GM18507 (cell line): ENCODE results near the gene SPACA5.
A peak's percentile ranks its signal among the peaks of the same experiment; 100 is the strongest.
"Not testable (repeated sequence)": the region's sequence is repeated elsewhere in the genome, so short reads cannot be mapped to it uniquely, and the experiment has no call there.

Experiments
- DNase-seq: peaks from one replicate; pipeline ENCODE4 v3.0.0; 2011; ENCODE audit warnings: low read depth; ENCODE audit not compliant: insufficient read length; ENCODE audit errors: extremely low spot score
- FAIRE-seq: peaks from 2 replicates; lab custom pipeline; 2011; peaks lifted over from hg19 to GRCh38; lab: Jason Lieb, UNC

Gene SPACA5

DNA sequence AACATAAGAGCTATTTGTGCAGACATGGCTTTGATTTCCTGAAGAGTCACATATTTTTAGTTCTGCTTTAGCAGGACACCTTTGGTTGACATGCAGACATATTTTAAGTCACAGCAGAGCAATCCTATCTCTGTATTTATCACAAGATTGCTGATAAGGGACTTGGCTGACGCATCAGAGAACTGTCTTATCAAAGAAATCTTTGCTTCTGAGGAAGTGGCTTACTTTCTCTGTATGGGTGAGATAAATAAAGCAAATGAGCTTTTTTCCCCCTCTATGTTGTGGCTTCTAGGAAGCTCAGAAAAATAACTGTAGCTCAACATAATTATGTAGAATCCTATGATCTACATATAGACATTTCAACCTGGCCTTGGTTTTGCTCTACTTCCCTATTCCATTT is 13.1 kb downstream of the SPACA5 start:
- peak; percentile 84 for FAIRE-seq
- not testable (repeated sequence) for DNase-seq

GRCh38 chrX:48020472-48020871 is 13.7 kb downstream of the SPACA5 start:
- peak; percentile 60 for FAIRE-seq
- DNase-seq = not testable (repeated sequence)

GRCh38 chrX:48021026-48021900 is 14.5 kb downstream of the SPACA5 start:
- FAIRE-seq (peak; percentile 88), DNase-seq (peak; percentile 3)

GRCh38 chrX:48022100-48022499 is 15.3 kb downstream of the SPACA5 start:
- FAIRE-seq (no peak), DNase-seq (no peak)

DNA sequence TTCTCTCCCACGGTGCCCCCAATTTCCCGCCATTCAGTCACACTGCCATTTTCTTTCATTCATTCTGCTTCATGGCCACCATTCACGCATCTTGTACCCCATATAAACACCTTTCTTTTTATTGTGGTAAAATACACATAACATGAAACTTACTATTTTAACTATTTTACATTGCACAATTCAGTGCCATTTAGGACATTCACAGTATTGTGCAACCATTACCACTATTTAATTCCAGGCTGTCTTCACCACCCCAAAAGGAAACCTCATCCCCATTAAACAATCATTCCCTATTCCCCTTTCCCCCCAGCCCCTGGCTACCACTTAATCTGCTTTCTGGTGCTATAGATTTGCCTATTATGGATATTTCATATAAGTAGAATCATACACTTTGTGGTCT is 15.9 kb downstream of the SPACA5 start:
- no peak for DNase-seq
- FAIRE-seq = no peak

DNA sequence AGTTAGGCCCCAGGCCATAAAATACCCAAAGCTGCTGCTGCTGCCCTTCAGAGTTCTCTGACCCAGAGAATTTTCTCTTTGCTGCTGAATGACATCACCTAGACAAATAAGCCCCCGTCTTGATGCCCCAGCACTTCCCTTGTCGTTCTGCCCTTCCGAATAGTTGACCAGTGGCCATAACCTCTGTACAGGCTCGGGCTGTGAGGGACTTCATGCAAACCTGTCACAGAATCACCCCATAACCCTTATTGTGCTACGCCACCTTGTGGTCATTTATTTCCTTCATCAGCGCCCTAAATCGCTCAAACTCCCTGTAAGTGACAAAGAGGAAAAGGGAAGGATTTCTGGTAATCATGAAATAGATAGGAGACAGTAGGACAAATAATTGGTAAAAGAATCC is 18.8 kb downstream of the SPACA5 start:
- FAIRE-seq = peak; percentile 89
- peak; percentile 1 for DNase-seq

- FAIRE-seq = not testable (repeated sequence)
These were observed 20.8 kb downstream of the SPACA5 start for GRCh38 chrX:48027545-48027944.

GRCh38 chrX:48028091-48028490 is 21.3 kb downstream of the SPACA5 start:
- FAIRE-seq = no peak
- no peak for DNase-seq

More at GRCh38 chrX:48027545-48027944, 20.8 kb downstream of the SPACA5 start:
- DNase-seq = not testable (repeated sequence)

DNA sequence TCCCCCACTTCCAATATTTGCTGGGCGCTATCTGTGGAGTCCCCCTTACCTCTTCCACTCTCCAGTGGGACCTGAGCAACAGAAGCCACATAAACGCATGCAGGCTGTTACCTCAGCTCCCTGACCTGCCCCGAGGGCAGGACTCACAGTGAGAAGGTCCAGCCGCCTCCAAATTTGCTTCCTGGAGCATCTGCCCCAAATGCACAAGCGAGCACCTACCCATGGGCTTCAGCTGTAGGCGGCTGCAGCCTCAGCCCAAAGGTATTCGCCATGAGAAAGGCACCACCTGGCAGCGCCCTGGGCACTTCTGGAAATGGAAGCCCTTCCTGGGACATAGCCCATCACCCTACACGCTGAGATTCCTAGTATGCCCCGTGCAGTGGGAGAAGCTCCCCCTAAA is 23.4 kb downstream of the SPACA5 start:
- DNase-seq (no peak), FAIRE-seq (no peak)

DNA sequence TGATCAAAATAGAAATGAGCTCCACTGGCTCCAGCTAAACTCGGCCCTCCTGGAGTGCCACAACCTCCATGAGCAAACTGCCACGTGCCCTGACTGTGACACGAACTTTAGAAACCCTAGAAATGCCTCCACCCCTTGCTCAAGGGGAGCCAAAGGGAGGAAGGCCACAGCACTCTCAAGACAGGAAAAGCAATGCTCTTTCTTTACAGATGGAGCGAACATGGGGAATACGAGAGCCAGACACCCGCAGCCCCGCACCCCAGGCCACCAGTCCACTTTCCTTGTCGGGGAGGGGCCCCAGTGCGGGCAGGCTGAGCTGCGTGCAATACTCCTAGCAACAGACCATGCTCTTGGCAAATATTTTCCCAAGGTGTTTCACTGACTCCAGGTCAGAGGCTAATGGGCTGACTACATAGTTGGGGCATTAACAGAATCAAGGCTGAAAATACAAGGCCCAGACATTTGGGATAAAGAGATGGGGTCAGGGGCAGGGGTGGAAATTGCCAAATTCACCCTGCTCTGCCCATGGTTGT is 23.9 kb downstream of the SPACA5 start:
- FAIRE-seq, DNase-seq: not testable (repeated sequence)

- no peak for FAIRE-seq
These were observed 29.1 kb downstream of the SPACA5 start for GRCh38 chrX:48035891-48036290.

DNA sequence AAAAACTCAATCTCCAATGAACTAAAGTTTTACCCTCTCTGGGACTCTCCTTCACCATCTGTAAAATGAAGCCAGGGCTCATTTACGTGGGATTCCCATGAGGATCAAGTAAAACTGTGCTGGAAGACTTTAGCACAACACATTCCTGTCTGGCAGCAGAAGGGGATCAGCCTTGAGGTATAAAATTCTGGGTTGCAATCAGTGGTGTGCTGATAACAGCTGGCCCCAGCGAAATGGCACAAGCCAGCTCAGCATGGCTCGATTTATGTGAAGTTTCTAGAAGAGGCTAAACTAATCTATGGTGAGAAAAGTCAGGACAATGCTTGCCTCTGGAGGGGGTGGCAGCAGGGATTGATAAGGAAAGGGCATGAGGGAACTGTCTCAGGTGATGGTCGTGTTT is 36.3 kb downstream of the SPACA5 start:
- DNase-seq = no peak
- FAIRE-seq = no peak

More at GRCh38 chrX:48035891-48036290, 29.1 kb downstream of the SPACA5 start:
- DNase-seq = no peak

DNA sequence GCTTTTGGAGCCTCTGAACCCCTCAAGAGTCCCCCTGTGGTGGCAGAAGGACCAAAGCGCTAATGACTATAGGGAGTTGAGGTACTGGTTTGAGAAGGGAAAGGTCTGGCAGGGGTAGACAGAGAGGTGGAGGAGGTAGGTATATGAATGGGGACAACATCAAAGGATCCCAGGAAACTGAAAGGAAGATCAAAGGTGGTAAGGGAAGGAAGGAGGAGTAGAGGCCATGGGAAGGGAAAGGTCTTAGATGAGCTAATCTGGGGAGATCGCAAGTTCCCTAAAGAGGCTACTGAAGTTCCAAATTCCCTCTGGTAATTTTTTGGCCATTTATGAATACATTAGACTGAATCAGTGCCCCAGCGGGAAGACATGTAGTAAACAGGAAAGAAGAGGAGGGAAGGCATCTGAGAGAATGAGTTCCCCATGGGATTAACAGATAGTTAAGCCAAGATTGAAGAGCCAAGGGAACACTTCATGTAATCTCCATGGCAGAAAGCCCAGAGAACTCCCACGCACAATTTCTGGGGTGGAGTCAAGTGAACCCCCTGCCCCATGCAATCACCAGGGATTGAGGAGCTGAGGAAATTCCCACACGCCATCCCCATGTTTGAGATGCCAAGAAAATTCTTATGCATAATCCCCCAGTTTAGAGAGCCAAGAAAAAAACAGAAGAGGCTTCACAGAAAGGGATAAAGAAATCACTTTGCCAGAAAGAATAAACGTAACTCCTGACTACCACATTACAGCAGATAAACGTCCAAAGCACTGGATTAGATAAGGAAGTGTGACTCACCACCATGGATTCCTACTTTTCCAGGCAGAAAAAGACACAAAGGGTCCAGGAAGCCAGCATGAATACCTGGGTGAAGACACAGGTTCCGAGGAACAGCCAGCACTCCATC is 38.9 kb downstream of the SPACA5 start:
- FAIRE-seq = no peak
- DNase-seq = no peak

DNA sequence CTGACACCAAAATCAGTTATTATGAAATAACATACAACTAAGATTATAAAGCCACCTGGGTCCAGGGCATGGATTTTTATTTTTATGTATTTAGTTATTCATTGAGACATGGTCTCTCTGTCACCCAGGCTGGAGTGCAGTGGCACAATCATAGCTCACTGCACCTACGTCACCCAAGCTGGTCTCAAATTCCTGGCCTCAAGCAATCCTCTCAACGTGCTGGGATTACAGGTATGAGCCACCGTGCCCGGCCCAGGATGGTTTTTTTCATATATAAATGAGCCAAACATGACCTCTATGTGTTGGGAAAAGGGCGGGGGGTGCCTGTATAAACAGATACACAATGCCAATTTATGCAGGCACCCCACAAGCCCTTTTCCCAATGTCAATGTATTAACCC is 40.1 kb downstream of the SPACA5 start:
- FAIRE-seq (no peak), DNase-seq (no peak)

- no peak for DNase-seq
- no peak for FAIRE-seq
These were observed 52.0 kb downstream of the SPACA5 start for GRCh38 chrX:48058621-48059295.

DNA sequence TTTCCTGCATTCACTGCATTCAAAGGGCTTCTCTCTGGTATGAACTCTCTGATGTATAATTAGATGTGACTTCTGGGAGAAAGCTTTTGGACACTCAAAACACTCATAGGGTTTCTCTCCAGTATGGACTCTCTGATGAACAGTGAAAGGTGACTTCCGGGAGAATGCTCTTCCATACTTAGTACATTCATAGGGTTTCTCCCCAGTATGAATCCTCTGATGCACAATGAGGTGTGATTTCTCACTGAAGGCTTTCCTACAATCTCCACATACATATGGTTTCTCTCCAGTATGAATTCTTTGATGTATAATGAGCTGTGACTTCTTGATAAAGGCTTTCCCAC is 52.5 kb downstream of the SPACA5 start:
- FAIRE-seq = no peak

More for the DNA sequence above, 52.5 kb downstream of the SPACA5 start:
- no peak for DNase-seq
